GM18498 (cell line): ENCODE measurements around the gene UBD.

Experiments
- ATAC-seq: cut with Tn5 transposase; IDR thresholded peaks from one replicate; pipeline ENCODE4 v1.9.1; 2021; ENCODE audit warnings: mild to moderate bottlenecking, moderate library complexity; ENCODE audit not compliant: unreplicated experiment

The UBD gene

DNA sequence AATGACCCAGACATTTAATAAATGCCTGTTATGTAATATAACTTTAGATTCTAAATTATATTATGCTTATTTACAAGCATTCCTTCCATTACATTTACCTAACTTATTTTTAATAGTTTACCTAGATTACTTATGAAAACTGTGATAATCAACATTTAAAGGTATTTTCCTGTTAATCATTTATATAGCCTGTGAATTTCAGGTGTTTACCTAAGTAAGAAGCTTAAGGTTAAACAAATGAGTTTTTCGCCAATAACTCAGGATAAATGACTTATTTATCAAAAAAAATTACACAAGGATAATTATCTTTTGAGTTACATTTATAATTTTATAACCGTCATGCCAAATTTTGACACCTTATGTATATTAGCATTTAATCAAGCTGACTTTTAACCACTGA, 35.5 kb downstream of the UBD start:
- ATAC-seq: no peak

DNA sequence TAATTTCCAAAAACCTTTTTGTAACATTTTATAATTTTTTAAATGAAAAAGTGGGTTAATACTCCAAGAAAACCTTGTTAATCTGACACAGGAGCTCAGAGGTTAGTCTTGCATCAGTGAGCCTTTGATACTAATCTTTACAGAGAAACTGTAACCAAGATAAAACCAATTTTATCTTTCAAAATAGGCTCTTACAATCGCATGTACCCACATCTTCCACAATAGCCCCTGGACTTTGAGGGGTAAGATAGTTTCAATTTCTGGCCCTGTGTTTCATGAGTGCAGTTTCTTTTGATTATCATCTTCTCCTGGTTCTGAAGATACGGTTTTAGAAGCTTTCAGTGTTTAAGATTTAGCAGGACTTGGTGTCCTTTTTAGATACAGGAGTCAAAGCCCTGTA, 37.3 kb downstream of the UBD start:
- ATAC-seq: no peak

- ATAC-seq: no peak
These were observed 38.4 kb downstream of the UBD start for GRCh38 chr6:29521006-29521680.

- ATAC-seq: no peak
These were observed 39.3 kb downstream of the UBD start for GRCh38 chr6:29520232-29520631.

- no peak for ATAC-seq
These were observed 40.1 kb downstream of the UBD start for GRCh38 chr6:29519291-29520010.

- ATAC-seq: no peak
These were observed 41.6 kb downstream of the UBD start for GRCh38 chr6:29517728-29518440.

- no peak for ATAC-seq
These were observed 42.3 kb downstream of the UBD start for GRCh38 chr6:29517245-29517644.

GRCh38 chr6:29516108-29516507, 43.4 kb downstream of the UBD start:
- no peak for ATAC-seq

GRCh38 chr6:29510746-29511300, 48.7 kb downstream of the UBD start:
- no peak for ATAC-seq

- ATAC-seq: no peak
These were observed 49.3 kb downstream of the UBD start for GRCh38 chr6:29510202-29510601.

GRCh38 chr6:29509711-29510110, 49.8 kb downstream of the UBD start:
- ATAC-seq: no peak

GRCh38 chr6:29509239-29509638, 50.3 kb downstream of the UBD start:
- peak; percentile 84 for ATAC-seq

- ATAC-seq: no peak
These were observed 52.2 kb downstream of the UBD start for GRCh38 chr6:29507319-29507718.

GRCh38 chr6:29506446-29507067, 53.0 kb downstream of the UBD start:
- no peak for ATAC-seq

DNA sequence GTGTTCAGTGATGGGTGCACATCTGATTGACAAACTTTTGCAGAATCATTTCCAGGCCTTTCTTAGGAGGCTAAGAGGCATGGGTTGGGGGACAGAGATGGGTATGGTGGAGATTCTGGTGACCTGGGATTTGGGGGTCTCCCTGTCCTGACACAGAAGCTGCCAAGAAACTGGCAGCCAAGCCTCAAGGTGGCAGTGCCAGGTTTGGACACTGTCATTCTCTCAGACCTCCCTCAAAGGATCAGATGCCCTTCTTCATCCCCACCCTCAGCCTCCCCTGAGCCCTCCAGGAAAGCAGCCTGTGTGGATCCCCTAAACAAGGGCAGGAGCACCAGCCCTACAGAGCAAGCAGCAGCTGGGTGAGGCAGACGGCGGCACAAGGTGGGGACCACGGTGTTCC, 53.7 kb downstream of the UBD start:
- no peak for ATAC-seq
